ENCODE results near the gene ELN.
A peak's percentile ranks its signal among the peaks of the same experiment; 100 is the strongest.
"Not testable (repeated sequence)": the region's sequence is repeated elsewhere in the genome, so short reads cannot be mapped to it uniquely, and the experiment has no call there.

Gene ELN

GRCh38 chr7:74044366-74045350 is 16.7 kb downstream of the ELN start:
- no peak for DNase-seq

GRCh38 chr7:74046581-74046980 is 18.6 kb downstream of the ELN start:
- not testable (repeated sequence) for DNase-seq

- no peak for DNase-seq
Measured at GRCh38 chr7:74047804-74048380, 19.9 kb downstream of the ELN start.

- no peak for DNase-seq
Measured at GRCh38 chr7:74048999-74049599, 21.1 kb downstream of the ELN start.

GRCh38 chr7:74049997-74050798 is 22.2 kb downstream of the ELN start:
- no peak for DNase-seq

GRCh38 chr7:74051193-74051592 is 23.2 kb downstream of the ELN start:
- DNase-seq = no peak

GRCh38 chr7:74051629-74052410 is 23.8 kb downstream of the ELN start:
- no peak for DNase-seq

GRCh38 chr7:74052628-74053027 is 24.7 kb downstream of the ELN start:
- DNase-seq = no peak

GRCh38 chr7:74053589-74054186 is 25.7 kb downstream of the ELN start:
- DNase-seq = no peak

- no peak for DNase-seq
Measured at GRCh38 chr7:74056096-74056915, 28.3 kb downstream of the ELN start.

GRCh38 chr7:74057216-74057925 is 29.4 kb downstream of the ELN start:
- DNase-seq = no peak

- no peak for DNase-seq
Measured at GRCh38 chr7:74057987-74058386, 30.0 kb downstream of the ELN start.

- no peak for DNase-seq
Measured at GRCh38 chr7:74058486-74058885, 30.5 kb downstream of the ELN start.

GRCh38 chr7:74059037-74059436 is 31.1 kb downstream of the ELN start:
- no peak for DNase-seq

GRCh38 chr7:74059681-74060588 is 32.0 kb downstream of the ELN start:
- no peak for DNase-seq

- peak; percentile 86 for DNase-seq
Measured at GRCh38 chr7:74061840-74062539, 34.0 kb downstream of the ELN start.

- no peak for DNase-seq
Measured at GRCh38 chr7:74063223-74063641, 35.3 kb downstream of the ELN start.

- no peak for DNase-seq
Measured at GRCh38 chr7:74063646-74064045, 35.7 kb downstream of the ELN start.
